Uterus (tissue), 4 donors: Measurements from ENCODE around the gene DEFB126. TPM values are rescaled to one million over a fixed set of nuclear protein-coding genes. Genes with fewer than 3 reads are reported as not detected.
"Not testable (repeated sequence)": the region's sequence is repeated elsewhere in the genome, so short reads cannot be mapped to it uniquely, and the experiment has no call there.

Experiments
- DNase-seq, 2 donors: peaks; one replicate each; pipeline ENCODE4 v3.0.0-alpha.2; 2019 to 2020
- H3K27ac ChIP-seq, 2 donors: fragments of 200-600 bp; sonication (generic); 1 replicate in 1 of 2; 2 replicates in 1 of 2; pipeline ENCODE4 v1.5.1; 2016 to 2018
- H3K27me3 ChIP-seq, 2 donors: fragments of 200-600 bp; sonication (generic); one replicate each; pipeline ENCODE4 v1.5.1; 2018 to 2019; ENCODE audit warnings: control low read depth in 1 of 2
- H3K36me3 ChIP-seq, 2 donors: fragments of 200-600 bp; sonication (generic); one replicate each; pipeline ENCODE4 v1.5.1; 2019; ENCODE audit warnings: control low read depth in 1 of 2
- H3K4me1 ChIP-seq, 2 donors: fragments of 200-600 bp; sonication (generic); one replicate each; pipeline ENCODE4 v1.5.1; 2018 to 2019; ENCODE audit warnings: control low read depth in 1 of 2
- H3K4me3 ChIP-seq, 2 donors: fragments of 200-600 bp; sonication (generic); 1 replicate in 1 of 2; 2 replicates in 1 of 2; pipeline ENCODE4 v1.5.1; 2018 to 2019; ENCODE audit warnings: mild to moderate bottlenecking in 1 of 2
- H3K9me3 ChIP-seq, 2 donors: fragments of 200-600 bp; sonication (generic); one replicate each; pipeline ENCODE4 v1.5.1; 2019; ENCODE audit warnings: control low read depth in 1 of 2
- POLR2A ChIP-seq, 2 donors: fragments of 450-650 bp; IDR thresholded peaks; one replicate each; pipeline ENCODE4 v1.6.1; 2016; ENCODE audit warnings: antibody characterized with exemption in 2 of 2, mild to moderate bottlenecking in 1 of 2, moderate library complexity in 1 of 2
- intact Hi-C: fragments of 100-400 bp; cut with DNase I; formaldehyde crosslinking; loops from one replicate; pipeline ENCODE4 v1.15.1; 2023; ENCODE audit warnings: low total_unique reads
- total RNA-seq, 4 donors: library from RNA; depleted of rRNA in 3 of 4; stranded (reverse); fragments of >200 nt in 3 of 4; gene quantifications; one replicate each; pipeline versions ENCODE4 v1.1.0 to v1.2.4, GENCODE V29; 2014 to 2023
- TF ChIP-seq, protein P1 (sequence below), 4 experiments: fragments of 200-600 bp in 2 of 4; fragments of 450-650 bp in 2 of 4; sonication (generic) in 2 of 4; IDR thresholded peaks; one replicate each; pipeline ENCODE4 v1.5.1; 2016 to 2019; ENCODE audit warnings: antibody characterized with exemption in 4 of 4, mild to moderate bottlenecking in 2 of 4, moderate library complexity in 1 of 4
- donor health status: DM: yes; HTN: yes; CAD: no.

The DEFB126 gene, protein sequence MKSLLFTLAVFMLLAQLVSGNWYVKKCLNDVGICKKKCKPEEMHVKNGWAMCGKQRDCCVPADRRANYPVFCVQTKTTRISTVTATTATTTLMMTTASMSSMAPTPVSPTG
- total RNA-seq: not detected

DNA sequence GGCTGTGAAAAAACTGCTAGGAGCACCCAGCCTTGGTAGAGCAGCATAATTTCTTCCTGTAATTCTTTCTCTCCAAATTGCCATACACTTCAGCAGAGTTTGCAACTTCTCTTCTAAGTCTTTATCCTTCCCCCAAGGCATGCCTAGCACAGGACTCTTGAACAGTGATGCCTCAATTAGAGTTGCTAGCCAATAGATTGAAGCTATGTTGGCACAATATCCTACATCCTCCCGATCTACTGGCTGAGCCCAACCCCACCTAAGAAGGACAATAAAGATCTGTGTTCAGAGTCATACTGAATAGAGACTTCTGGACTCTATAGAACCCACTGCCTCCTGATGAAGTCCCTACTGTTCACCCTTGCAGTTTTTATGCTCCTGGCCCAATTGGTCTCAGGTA, at the start of gene DEFB126:
TSS of gene DEFB126 (plus strand) at position 301 of the 400 bp plus-strand sequence. CDS start at position 340, 39 bp downstream.
- Histone ChIP-seq H3K27me3 (peaks cover 0 to 7% of the 10 kb centered on the region in 2 donors), H3K4me1 (no peaks in the 10 kb centered on the region), H3K36me3 (no peaks in the 10 kb centered on the region), H3K9me3 (no peaks in the 10 kb centered on the region), H3K4me3 (no peak within 1 kb of the TSS), H3K27ac (no peak within 1 kb of the TSS)
- DNase-seq: no peak
- TF ChIP-seq POLR2A (IDR thresholded peaks at IDR 0.05): no peak
- TF ChIP-seq, protein P1, sequence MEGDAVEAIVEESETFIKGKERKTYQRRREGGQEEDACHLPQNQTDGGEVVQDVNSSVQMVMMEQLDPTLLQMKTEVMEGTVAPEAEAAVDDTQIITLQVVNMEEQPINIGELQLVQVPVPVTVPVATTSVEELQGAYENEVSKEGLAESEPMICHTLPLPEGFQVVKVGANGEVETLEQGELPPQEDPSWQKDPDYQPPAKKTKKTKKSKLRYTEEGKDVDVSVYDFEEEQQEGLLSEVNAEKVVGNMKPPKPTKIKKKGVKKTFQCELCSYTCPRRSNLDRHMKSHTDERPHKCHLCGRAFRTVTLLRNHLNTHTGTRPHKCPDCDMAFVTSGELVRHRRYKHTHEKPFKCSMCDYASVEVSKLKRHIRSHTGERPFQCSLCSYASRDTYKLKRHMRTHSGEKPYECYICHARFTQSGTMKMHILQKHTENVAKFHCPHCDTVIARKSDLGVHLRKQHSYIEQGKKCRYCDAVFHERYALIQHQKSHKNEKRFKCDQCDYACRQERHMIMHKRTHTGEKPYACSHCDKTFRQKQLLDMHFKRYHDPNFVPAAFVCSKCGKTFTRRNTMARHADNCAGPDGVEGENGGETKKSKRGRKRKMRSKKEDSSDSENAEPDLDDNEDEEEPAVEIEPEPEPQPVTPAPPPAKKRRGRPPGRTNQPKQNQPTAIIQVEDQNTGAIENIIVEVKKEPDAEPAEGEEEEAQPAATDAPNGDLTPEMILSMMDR (IDR thresholded peaks at IDR 0.05): no peak
- intact Hi-C loops: no loop called here

- TF ChIP-seq, protein P1 (IDR thresholded peaks at IDR 0.05): no peak
- no peak for TF ChIP-seq POLR2A (IDR thresholded peaks at IDR 0.05)
- Histone ChIP-seq H3K27me3 (no peaks in the 10 kb centered on the region), H3K9me3 (no peaks in the 10 kb centered on the region), H3K27ac (no peak overlapping the region), H3K4me3 (no peak overlapping the region), H3K36me3 (no peaks in the 10 kb centered on the region), H3K4me1 (no peaks in the 10 kb centered on the region)
- DNase-seq: no peak
- intact Hi-C loops: no loop called here
These were observed 48.7 kb upstream of the DEFB126 start for GRCh38 chr20:93641-94040.

DNA sequence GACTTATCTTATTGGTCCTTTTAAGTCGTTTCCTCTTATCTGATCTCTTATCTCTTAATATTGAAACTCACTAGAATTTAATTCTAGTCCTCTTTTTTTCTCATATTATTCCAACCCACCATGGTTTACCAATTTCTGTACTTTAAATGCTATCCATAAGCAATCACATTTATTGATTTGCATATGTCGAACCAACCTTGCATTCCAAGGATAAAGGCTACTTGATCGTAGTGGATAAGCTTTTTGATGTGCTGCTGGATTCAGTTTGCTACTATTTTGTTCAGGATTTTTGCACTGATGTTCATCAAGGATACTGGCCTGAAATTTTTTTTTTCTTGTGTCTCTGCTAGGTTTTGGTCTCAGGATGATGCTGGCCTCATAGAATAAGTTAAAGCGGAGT, 47.2 kb upstream of the DEFB126 start:
- intact Hi-C loops: no loop called here
- Histone ChIP-seq H3K9me3 (no peaks in the 10 kb centered on the region), H3K4me1 (no peaks in the 10 kb centered on the region), H3K27ac (no peak overlapping the region), H3K36me3 (no peaks in the 10 kb centered on the region), H3K27me3 (no peaks in the 10 kb centered on the region), H3K4me3 (no peak overlapping the region)
- no peak for DNase-seq
- TF ChIP-seq POLR2A (IDR thresholded peaks at IDR 0.05): no peak
- TF ChIP-seq, protein P1 (IDR thresholded peaks at IDR 0.05): no peak

DNA sequence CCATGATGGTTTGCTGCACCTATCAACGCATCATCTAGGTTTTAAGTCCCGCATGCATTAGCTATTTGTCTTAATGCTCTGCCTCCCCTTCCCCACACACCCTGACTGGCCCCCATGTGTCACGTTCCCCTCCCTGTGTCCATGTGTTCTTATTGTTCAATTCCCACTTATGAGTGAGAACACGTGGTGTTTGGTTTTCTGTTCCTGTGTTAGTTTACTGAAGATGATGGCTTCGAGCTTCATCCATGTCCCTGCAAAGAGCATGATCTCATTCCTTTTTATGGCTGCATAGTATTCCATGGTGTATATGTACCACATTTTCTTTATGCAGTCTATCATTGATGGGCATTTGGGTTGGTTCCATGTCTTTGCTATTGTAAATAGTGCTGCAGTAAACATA, 44.7 kb upstream of the DEFB126 start:
- DNase-seq, H3K27ac ChIP-seq, H3K9me3 ChIP-seq, H3K36me3 ChIP-seq, H3K4me3 ChIP-seq, intact Hi-C loops, H3K27me3 ChIP-seq, H3K4me1 ChIP-seq: not testable (repeated sequence)

GRCh38 chr20:101975-102374, 40.4 kb upstream of the DEFB126 start:
- H3K9me3 ChIP-seq: no peaks in the 10 kb centered on the region
- no peak for DNase-seq
- H3K27me3 ChIP-seq: no peaks in the 10 kb centered on the region
- H3K4me3 ChIP-seq: no peak overlapping the region
- intact Hi-C loops: no loop called here
- H3K36me3 ChIP-seq: no peaks in the 10 kb centered on the region
- H3K27ac ChIP-seq: no peak overlapping the region
- no peaks in the 10 kb centered on the region for H3K4me1 ChIP-seq
- TF ChIP-seq, protein P1 (IDR thresholded peaks at IDR 0.05): no peak
- no peak for TF ChIP-seq POLR2A (IDR thresholded peaks at IDR 0.05)

DNA sequence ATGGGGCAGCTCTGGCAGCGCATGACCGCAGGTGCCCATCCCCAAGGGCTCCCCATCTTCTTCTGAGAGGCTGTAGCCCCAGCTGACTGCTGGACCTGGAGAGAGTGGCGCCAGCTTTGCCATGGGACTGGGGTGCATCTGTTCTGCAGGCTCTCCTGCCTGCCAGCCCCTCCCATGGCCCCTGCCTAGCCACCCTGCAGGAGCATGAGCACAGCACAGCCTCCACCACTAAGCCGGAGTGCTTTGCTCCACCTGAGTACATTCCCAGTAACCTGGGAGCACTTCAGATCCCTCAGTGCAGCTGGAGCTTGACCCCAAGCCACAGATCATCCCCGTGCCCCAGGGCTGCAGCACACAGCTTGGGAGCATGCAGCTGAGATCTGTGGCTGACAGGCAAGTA, 38.9 kb upstream of the DEFB126 start:
- Histone ChIP-seq H3K36me3 (no peaks in the 10 kb centered on the region), H3K4me1 (no peaks in the 10 kb centered on the region), H3K27ac (no peak overlapping the region), H3K27me3 (no peaks in the 10 kb centered on the region), H3K4me3 (no peak overlapping the region), H3K9me3 (no peaks in the 10 kb centered on the region)
- intact Hi-C loops: no loop called here
- TF ChIP-seq, protein P1 (IDR thresholded peaks at IDR 0.05): no peak
- TF ChIP-seq POLR2A (IDR thresholded peaks at IDR 0.05): no peak
- DNase-seq: no peak
